ENCODE measurements around the gene CCND1. TPM values are rescaled to one million over a fixed set of nuclear protein-coding genes. Genes with fewer than 3 reads are reported as not detected.

CCND1 gene
- total RNA-seq, 1 experiment from 2014 or later: 106 TPM

DNA sequence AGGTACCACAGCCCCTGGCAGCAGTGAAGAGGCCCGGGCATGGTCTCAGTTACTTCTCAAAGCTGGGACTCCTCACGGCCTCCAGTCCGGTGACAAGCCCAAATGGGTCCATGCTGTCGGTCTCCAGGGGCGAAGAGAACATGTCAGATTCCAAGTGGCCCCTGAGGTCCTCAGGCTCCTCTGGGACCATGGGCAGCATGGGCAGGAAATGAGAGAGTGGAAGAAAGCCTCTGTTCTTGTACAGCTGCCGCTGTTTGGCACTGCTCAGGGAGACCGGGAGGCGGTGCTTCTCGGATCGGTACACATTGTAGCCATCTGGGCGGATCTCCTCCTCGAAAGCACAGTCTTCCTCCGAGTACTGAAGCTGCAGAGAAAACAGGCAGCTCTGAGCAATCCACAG, 58.3 kb downstream of the CCND1 start:
- no peak for DNase-seq (ENCODE audit: unreplicated experiment)
- POLR2A ChIA-PET: no interaction called here
- TF ChIP-seq, protein P1, sequence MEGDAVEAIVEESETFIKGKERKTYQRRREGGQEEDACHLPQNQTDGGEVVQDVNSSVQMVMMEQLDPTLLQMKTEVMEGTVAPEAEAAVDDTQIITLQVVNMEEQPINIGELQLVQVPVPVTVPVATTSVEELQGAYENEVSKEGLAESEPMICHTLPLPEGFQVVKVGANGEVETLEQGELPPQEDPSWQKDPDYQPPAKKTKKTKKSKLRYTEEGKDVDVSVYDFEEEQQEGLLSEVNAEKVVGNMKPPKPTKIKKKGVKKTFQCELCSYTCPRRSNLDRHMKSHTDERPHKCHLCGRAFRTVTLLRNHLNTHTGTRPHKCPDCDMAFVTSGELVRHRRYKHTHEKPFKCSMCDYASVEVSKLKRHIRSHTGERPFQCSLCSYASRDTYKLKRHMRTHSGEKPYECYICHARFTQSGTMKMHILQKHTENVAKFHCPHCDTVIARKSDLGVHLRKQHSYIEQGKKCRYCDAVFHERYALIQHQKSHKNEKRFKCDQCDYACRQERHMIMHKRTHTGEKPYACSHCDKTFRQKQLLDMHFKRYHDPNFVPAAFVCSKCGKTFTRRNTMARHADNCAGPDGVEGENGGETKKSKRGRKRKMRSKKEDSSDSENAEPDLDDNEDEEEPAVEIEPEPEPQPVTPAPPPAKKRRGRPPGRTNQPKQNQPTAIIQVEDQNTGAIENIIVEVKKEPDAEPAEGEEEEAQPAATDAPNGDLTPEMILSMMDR (IDR thresholded peaks at IDR 0.05; ENCODE audit: unreplicated experiment): no peak
- CTCF ChIA-PET: interaction anchor here (0.9 kb wide), 1 partner anchor 188 kb away, joined by 3 read pairs; no protein-coding TSS in a partner anchor
- Mint-ChIP-seq H3K4me1 (ENCODE audit: insufficient read depth, unreplicated experiment) (no peaks in the 10 kb centered on the region), H3K9me3 (ENCODE audit: unreplicated experiment) (no peaks in the 10 kb centered on the region), H3K4me3 (ENCODE audit: unreplicated experiment) (no peak overlapping the region), H3K27ac (ENCODE audit: low read depth, unreplicated experiment) (no peak overlapping the region), H3K36me3 (ENCODE audit: insufficient read depth, unreplicated experiment) (no peaks in the 10 kb centered on the region), H3K27me3 (ENCODE audit: insufficient read depth, unreplicated experiment) (no peaks in the 10 kb centered on the region)
- no TSS peak for BruUV-seq (replicated peaks)
- intact Hi-C loops (cut with micrococcal nuclease): no loop called here

DNA sequence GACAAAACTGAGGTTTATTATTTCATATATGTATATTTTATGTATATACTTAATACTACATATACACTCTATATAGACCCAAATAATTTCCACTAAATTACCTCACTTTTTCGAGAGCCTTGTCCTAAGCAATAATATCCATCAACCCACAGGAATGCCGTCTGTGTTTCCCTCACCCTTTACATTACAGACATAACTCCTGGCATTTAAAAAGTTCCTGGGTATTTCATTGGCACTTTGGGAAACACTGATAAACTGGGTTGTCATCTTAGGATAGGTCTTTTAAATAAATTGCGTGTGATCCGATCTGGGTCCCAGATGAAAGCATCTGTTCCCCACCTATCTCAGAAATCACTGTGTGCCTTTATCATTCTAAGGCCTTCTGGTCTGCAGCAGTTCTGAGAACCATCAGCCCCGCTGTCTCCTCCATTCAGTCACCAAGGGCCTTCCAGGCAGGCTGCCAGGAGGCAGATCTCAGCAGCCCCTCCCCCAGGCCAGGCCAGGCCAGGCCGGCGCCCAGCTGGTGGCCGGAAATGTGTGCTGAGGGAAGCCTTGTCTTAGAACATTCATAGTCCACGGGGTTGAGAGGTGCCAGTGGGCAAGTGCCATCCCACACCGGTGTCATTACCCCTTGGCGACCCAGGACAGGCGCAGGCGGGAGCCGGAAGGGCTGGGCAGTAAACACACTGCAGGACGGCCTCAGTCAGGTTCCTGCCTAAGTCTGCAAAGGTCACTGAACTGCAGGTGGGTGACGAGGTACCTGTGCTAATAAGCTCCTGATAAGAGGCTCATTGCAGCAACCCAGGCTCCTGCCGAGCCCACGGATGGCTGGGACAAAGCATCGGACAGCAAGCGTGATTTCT, 59.6 kb downstream of the CCND1 start:
- peak; percentile 66 for DNase-seq (ENCODE audit: unreplicated experiment)
- no TSS peak for BruUV-seq (replicated peaks)
- H3K4me3 Mint-ChIP-seq (ENCODE audit: unreplicated experiment): no peak overlapping the region
- H3K36me3 Mint-ChIP-seq (ENCODE audit: insufficient read depth, unreplicated experiment): no peaks in the 10 kb centered on the region
- H3K27ac Mint-ChIP-seq (ENCODE audit: low read depth, unreplicated experiment): no peak overlapping the region
- H3K4me1 Mint-ChIP-seq (ENCODE audit: insufficient read depth, unreplicated experiment): no peaks in the 10 kb centered on the region
- intact Hi-C loops (cut with micrococcal nuclease): no loop called here
- H3K27me3 Mint-ChIP-seq (ENCODE audit: insufficient read depth, unreplicated experiment): no peaks in the 10 kb centered on the region
- ChIA-PET CTCF (no interaction called here), POLR2A (no interaction called here)
- H3K9me3 Mint-ChIP-seq (ENCODE audit: unreplicated experiment): no peaks in the 10 kb centered on the region
- TF ChIP-seq, protein P1 (IDR thresholded peaks at IDR 0.05; ENCODE audit: unreplicated experiment): no peak

DNA sequence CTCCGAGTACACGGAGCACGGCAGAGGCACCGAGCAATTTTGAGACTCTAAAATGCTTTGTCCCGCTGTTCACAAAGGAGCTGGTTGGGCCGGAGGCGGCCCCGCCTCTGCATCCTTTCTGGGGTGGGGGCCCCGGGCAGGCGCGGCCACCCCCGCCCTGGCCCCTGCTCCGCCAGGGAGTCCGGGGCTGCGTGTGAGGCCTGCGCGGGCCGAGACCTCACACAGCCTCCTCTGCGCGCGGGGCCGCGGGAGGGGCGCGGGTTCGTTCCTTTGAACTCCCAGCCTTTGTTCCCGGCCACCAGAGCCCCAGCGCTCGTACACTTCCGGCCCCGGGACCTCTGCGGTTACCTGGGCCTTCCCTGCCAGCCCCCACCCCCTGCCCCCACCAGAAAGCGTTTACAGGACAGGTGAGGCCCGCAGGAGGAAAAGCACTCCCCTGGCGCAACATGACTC, 61.3 kb downstream of the CCND1 start:
- Mint-ChIP-seq H3K9me3 (ENCODE audit: unreplicated experiment) (no peaks in the 10 kb centered on the region), H3K27me3 (ENCODE audit: insufficient read depth, unreplicated experiment) (no peaks in the 10 kb centered on the region), H3K4me3 (ENCODE audit: unreplicated experiment) (no peak overlapping the region), H3K4me1 (ENCODE audit: insufficient read depth, unreplicated experiment) (peaks cover 7% of the 10 kb centered on the region), H3K36me3 (ENCODE audit: insufficient read depth, unreplicated experiment) (no peaks in the 10 kb centered on the region), H3K27ac (ENCODE audit: low read depth, unreplicated experiment) (no peak overlapping the region)
- CTCF ChIA-PET: interaction anchor here (0.5 kb wide), 1 partner anchor 618 kb away, joined by 4 read pairs; no protein-coding TSS in a partner anchor
- BruUV-seq (replicated peaks): no TSS peak
- intact Hi-C loops (cut with micrococcal nuclease): no loop called here
- TF ChIP-seq, protein P1 (IDR thresholded peaks at IDR 0.05; ENCODE audit: unreplicated experiment): no peak
- POLR2A ChIA-PET: interaction anchor here (0.5 kb wide), 1 partner anchor 369 kb away, joined by 3 read pairs; no protein-coding TSS in a partner anchor
- DNase-seq (ENCODE audit: unreplicated experiment): no peak

DNA sequence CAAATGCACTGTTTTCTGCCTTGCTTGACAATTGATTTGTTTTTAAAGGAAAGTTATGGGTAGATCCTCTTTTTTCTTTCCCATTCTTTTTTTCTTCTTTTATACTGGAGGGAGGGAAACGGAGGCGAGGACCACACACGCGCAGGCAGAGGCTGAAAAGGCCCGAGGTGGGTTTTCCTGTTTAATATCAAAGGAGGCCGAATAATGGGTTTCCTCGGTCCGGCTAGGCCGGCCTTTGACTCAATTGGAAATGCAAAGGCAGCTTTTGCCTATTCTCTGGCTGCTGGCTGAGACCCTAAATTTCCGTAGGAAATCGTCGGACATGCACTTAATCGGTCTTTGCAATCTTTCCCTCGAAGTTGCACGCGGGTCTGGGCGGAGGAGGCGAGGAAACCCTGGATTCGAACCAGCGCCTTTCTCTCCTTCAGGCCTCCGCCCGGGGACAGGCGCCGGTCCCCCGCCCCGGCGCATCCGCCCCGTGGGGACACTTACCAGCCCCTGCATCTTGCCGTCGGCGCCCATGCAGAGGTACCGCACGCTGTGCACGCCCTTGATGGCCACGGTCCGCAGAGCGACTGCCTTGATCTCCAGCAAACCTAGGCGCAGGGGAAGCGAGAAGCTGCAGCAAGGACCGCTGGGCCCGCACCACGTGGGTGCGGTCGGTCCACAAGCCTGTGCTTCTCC, 62.0 kb downstream of the CCND1 start:
- no peaks in the 10 kb centered on the region for H3K27me3 Mint-ChIP-seq (ENCODE audit: insufficient read depth, unreplicated experiment)
- POLR2A ChIA-PET: interaction anchor here (0.5 kb wide), 1 partner anchor 368 kb away, joined by 3 read pairs; no protein-coding TSS in a partner anchor

More for the DNA sequence above, 62.0 kb downstream of the CCND1 start:
- BruUV-seq (replicated peaks): no TSS peak
- TF ChIP-seq, protein P1 (IDR thresholded peaks at IDR 0.05; ENCODE audit: unreplicated experiment): no peak
- DNase-seq (ENCODE audit: unreplicated experiment): no peak
- CTCF ChIA-PET: interaction anchor here (0.5 to 0.6 kb wide), 2 partner anchors 206 to 211 kb away, joined by 3 read pairs; no protein-coding TSS in a partner anchor
- Mint-ChIP-seq H3K27ac (ENCODE audit: low read depth, unreplicated experiment) (no peak overlapping the region), H3K36me3 (ENCODE audit: insufficient read depth, unreplicated experiment) (no peaks in the 10 kb centered on the region), H3K4me3 (ENCODE audit: unreplicated experiment) (no peak overlapping the region), H3K4me1 (ENCODE audit: insufficient read depth, unreplicated experiment) (peaks cover 10% of the 10 kb centered on the region), H3K9me3 (ENCODE audit: unreplicated experiment) (no peaks in the 10 kb centered on the region)
- intact Hi-C loops (cut with micrococcal nuclease): no loop called here
